ENCODE data around the gene KIF3B.
"Not testable (repeated sequence)": the region's sequence is repeated elsewhere in the genome, so short reads cannot be mapped to it uniquely, and the experiment has no call there.

DNA sequence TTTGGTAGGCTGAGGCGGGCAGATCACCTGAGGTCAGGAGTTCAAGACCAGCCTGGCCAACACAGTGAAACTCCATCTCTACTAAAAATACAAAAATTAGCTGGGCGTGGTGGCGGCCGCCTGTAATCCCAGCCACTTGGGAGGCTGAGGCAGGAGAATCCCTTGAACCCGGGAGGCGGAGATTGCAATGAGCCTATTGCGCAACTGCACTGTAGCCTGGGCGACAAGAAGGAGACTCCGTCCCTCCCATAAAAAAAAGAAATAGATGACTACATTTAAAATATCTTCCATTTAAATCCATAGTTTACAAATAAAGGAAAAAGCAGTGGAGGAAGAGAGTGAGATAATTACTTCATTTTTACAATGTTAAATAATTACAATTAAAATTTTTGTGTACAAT lies 102.6 kb downstream of the KIF3B start:
- TF ChIP-seq, protein P1, sequence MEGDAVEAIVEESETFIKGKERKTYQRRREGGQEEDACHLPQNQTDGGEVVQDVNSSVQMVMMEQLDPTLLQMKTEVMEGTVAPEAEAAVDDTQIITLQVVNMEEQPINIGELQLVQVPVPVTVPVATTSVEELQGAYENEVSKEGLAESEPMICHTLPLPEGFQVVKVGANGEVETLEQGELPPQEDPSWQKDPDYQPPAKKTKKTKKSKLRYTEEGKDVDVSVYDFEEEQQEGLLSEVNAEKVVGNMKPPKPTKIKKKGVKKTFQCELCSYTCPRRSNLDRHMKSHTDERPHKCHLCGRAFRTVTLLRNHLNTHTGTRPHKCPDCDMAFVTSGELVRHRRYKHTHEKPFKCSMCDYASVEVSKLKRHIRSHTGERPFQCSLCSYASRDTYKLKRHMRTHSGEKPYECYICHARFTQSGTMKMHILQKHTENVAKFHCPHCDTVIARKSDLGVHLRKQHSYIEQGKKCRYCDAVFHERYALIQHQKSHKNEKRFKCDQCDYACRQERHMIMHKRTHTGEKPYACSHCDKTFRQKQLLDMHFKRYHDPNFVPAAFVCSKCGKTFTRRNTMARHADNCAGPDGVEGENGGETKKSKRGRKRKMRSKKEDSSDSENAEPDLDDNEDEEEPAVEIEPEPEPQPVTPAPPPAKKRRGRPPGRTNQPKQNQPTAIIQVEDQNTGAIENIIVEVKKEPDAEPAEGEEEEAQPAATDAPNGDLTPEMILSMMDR (IDR thresholded peaks at IDR 0.05 in 4 of 5, conservative IDR thresholded peaks at IDR 0.05 in 1 of 5): not testable (repeated sequence)
- not testable (repeated sequence) for TF ChIP-seq POLR2A (IDR thresholded peaks at IDR 0.05)
